ENCODE results near the gene PDE11A.

Gene PDE11A

GRCh38 chr2:177724398-177725287 lies 347.9 kb downstream of the PDE11A start:
- DNase-seq (ENCODE audit: low spot score): no peak

DNA sequence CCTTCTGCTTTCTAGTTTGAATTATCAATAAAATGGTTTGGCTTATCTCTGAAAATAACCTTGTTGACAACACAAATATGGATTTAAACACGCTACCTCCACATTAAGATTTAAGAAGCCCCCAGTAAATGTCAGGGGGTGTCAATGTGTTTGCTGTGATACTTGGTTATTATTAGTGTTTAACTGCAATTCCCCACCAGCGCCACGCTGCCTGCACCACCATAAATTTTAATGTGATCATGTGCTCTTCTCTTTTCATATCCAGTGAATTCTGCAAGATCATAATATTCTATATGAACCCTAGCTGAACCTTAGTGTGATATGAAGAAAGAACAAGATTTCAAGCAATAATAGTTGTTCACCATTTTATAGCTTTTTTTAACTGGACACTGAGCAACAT lies 349.3 kb downstream of the PDE11A start:
- DNase-seq (ENCODE audit: low spot score): no peak

- DNase-seq (ENCODE audit: low spot score): no peak
Observed at GRCh38 chr2:177721818-177722567, 350.6 kb downstream of the PDE11A start.

DNA sequence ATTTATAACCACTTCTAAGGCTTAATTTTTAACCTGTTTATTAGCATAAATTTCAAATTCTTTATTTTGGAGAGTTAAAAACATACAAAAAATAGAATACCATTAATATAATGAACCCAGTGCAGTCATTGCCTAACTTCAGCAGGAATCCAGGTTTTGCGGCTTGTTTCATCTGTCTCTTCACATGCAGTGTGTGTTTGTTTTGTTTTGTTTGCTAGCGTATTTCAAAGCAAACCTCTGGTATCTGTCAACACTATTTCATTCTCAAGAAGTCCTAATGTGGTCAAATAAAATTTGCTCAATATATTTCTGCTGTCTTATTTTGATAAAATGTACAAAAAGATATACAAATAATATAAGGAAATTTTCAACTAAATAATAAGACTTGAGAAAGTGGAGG lies 351.5 kb downstream of the PDE11A start:
- no peak for DNase-seq (ENCODE audit: low spot score)

GRCh38 chr2:177717831-177718618 lies 354.6 kb downstream of the PDE11A start:
- DNase-seq (ENCODE audit: low spot score): no peak

DNA sequence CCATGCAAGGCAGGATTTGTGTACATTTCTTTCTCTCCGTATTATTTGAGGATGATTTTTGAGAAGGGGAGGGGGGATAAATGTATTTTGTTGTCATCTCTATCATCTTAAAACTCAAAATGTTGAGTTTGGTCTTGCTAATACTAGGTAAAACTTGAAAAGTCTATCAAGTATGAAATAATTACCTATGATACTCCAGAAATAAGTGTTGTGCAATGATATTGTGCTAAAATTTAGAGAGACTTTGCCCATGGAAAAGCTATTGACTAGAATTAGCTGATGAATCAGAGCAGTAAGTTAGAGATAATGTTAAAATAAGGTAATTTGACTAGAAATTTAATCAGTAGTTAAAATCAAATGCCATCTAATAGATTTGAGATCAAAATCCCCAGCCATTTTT lies 356.1 kb downstream of the PDE11A start:
- no peak for DNase-seq (ENCODE audit: low spot score)

DNA sequence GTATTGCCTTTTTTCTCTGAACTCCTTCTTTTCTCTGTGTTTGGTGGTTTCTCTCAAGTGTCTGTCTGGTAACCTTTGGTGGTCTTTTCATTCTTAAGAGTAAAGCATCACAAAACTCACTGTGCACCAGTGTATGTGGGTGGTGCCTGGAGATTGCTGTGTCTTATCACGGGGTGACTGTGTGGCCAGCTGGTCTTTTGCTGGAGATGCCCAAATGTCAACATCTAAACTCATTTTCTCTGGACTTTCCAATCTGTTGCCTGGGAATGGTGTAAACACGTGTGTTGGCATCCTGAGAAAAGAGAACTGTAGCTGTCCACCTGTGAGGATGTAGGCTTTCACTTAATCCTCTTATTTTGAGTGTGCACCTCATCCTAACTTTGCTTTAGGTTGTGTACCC lies 356.8 kb downstream of the PDE11A start:
- no peak for DNase-seq (ENCODE audit: low spot score)

- no peak for DNase-seq (ENCODE audit: low spot score)
Observed at GRCh38 chr2:177714704-177715103, 357.9 kb downstream of the PDE11A start.

DNA sequence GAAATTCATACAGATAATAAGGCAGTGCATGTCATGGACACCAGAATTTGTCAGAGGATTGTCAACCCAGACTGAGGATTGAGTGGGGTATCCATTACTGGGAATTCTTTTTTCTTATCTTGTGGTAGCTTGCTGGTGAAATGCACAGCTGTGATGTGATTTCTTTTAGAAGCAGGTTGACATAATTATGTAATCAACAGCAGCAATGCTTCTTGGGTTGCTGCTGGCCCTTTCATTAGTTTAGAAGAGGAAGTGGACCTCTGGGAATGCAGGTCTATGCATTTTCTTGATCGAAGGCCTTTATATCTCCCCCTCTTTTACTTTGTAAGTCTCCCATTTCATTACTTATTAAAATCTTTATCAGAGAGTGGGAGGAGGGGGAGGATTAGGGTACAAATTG lies 360.1 kb downstream of the PDE11A start:
- DNase-seq (ENCODE audit: low spot score): no peak

- no peak for DNase-seq (ENCODE audit: low spot score)
Observed at GRCh38 chr2:177711483-177712265, 360.9 kb downstream of the PDE11A start.

DNA sequence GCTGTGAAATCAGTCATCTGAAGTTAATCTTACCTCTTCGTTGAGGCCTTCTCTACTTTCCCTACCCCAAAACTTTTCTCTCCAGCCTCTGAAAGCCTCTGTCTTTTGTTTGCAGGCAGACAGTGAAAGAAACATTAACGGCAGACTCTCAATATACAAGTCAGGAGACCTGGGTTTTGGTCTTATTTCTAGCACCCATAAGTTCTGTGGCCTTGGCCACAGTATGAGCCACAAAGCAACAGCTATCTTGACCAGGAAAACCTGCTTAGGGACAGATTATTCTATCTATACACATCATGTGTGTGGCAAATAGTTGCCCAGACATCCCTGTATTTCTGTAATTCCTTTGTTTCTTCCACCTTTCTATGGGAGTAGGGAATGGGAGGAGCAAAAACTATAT lies 361.7 kb downstream of the PDE11A start:
- DNase-seq (ENCODE audit: low spot score): no peak

DNA sequence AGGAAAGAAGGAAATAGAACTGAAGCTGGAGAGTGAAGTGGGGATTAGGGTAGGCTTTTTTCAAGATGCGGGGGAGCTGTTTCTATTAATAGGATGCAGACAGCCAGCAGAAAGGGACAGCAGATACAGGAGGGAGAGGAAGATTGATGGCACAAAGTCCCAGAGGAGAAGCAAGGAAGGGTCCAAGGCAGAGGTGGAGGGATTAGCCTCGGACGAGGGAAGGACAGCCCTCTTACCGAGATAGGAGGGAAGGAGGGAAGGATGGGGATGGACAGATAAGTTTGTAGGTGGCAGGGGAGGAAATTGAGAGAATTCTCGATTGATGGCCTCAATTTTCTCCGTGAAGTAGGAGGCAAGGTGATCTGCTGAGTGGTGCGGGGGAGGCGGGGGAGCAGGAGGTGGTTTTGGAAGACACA lies 362.6 kb downstream of the PDE11A start:
- no peak for DNase-seq (ENCODE audit: low spot score)

DNA sequence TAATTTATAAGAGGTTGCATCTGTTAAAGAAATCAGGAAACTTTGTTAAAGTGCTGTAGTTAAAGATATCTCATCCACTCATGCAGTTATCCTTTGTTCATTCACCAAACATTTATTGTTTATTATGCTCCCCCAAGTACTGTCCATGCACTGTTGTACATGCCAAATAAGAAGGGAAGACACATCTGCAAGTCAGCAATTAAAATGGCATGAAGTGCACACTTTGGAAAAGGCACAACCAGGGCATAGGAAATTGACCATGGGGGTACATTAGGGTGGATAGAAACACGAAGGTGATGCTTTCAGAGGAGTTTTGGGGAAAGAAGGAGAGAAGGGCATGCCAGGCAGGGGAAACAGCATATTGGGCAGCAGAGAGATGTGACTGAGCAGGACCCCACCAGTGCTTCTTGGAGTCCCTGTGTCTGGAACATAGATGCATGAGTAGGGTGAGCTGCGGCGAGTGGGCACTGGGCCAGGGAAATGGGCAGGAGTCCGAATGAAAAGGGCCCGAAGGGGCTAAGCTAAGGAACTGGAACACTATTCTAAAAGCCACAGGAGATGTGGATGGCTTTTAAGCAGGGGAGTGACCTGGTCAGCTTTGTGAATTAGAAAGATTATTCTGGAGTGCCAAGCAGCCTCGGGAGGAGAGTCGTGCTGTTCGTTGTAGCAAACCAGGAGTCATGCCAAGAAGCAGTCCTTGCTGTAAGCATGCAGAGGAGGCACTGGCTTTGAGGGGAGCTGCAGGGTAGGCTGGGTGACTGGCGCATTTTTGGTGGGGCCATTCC lies 363.7 kb downstream of the PDE11A start:
- DNase-seq (ENCODE audit: low spot score): no peak

GRCh38 chr2:177708106-177708505 lies 364.5 kb downstream of the PDE11A start:
- DNase-seq (ENCODE audit: low spot score): no peak

GRCh38 chr2:177705511-177706173 lies 366.9 kb downstream of the PDE11A start:
- DNase-seq (ENCODE audit: low spot score): no peak

- DNase-seq (ENCODE audit: low spot score): no peak
Observed at GRCh38 chr2:177703159-177703558, 369.4 kb downstream of the PDE11A start.

GRCh38 chr2:177698281-177698680 lies 374.3 kb downstream of the PDE11A start:
- DNase-seq (ENCODE audit: low spot score): no peak

- DNase-seq (ENCODE audit: low spot score): no peak
Observed at GRCh38 chr2:177694348-177694747, 378.2 kb downstream of the PDE11A start.

DNA sequence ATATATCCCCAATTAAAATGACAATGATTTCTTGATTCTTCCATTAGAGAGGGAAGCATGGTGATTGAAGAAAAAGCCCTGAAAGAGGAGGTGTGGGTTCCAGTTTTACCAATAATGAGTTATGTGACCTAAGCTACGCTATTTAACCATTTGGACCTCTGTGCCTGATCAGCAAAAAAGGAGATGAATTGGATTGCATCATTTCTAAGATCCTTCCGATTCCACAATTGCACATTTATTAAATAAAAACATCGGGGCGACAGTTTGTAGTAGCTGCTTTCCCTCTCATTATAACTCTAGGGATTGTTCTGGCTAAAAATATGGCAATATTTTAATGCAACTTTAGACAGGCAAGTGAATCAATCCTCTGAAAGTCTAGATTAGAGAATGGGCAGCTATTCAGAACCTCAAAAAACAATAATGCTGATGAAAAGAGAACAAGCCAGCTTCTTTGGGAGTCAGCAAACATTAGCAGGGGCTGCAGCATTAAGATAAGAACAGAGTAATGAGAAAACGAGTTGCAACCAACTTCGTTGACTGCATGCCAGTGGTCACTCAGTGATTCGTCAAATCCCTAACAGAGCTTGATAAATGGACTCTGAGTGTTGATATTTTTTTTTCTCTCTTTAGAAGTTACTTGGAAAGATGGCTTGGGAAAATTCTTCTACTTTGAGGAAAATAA lies 378.8 kb downstream of the PDE11A start:
- DNase-seq (ENCODE audit: low spot score): no peak

DNA sequence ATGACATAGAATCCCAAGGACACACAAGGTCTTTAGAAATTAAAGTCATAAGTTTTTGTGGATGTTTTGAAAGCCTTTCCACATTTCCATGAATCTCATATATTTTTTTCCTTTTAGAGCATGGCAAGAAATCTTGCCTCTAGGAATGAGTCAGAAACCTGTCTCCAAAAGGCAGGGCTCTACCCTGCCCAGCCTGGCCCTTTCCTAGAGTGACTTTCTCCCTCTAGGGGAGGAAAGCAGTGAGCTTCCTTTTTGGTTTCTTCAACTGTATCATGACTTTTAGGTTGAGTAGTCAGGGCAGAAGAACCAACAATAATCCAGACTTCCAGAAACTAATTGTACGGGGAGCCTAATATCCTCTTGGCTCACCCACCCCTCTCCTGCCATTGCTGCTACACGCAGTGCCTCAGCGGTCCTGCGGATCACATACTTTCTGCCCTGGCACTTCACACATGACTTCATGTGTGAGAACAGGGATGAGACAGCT lies 379.8 kb downstream of the PDE11A start:
- no peak for DNase-seq (ENCODE audit: low spot score)

Measured in left forelimb (tissue), 1 donor.